SK-N-SH (cell line): ENCODE data around the gene KIF19. TPM values are rescaled to one million over a fixed set of nuclear protein-coding genes. Genes with fewer than 3 reads are reported as not detected.
"Not testable (repeated sequence)": the region's sequence is repeated elsewhere in the genome, so short reads cannot be mapped to it uniquely, and the experiment has no call there.

Source experiments
- CTCF ChIA-PET: fragments of 300-600, 350-600 bp; formaldehyde crosslinking; extraction: SDS; loops from one replicate; lab custom pipeline; 2021; lab: Yijun Ruan, JAX
- POLR2A ChIA-PET: fragments of 350-600 bp; sonication (Branson Sonifier 250); formaldehyde crosslinking; extraction: SDS; loops from one replicate; lab custom pipeline; 2020; ENCODE audit warnings: antibody characterized with exemption, inconsistent platforms; lab: Yijun Ruan, JAX
- DNase-seq: peaks from one replicate; pipeline ENCODE4 v3.0.0; 2012
- H2AFZ ChIP-seq: fragments of 200-600 bp; sonication (generic); 2 replicates; pipeline ENCODE4 v1.8.1; 2016; ENCODE audit warnings: antibody characterized with exemption, mild to moderate bottlenecking, low read depth
- H3F3A ChIP-seq: fragments of 200-600 bp; sonication (generic); replicated peaks from 2 replicates; pipeline ENCODE3; 2016; ENCODE audit warnings: antibody characterized with exemption, mild to moderate bottlenecking; ENCODE audit not compliant: insufficient read depth
- H3K27ac ChIP-seq, 2 experiments: fragments of 200-500 bp in 1 of 2; fragments of 200-600 bp in 1 of 2; sonication (Bioruptor generic) in 1 of 2; sonication (generic), shearing (Covaris generic) in 1 of 2; 2 replicates each; pipeline versions ENCODE4 v1.5.1 to v1.6.1; 2014 to 2016; ENCODE audit warnings: low read depth in 2 of 2, inconsistent platforms in 1 of 2, low read length in 1 of 2, mild to moderate bottlenecking in 1 of 2, mixed read lengths in 1 of 2
- H3K27me3 ChIP-seq: fragments of 200-600 bp; sonication (generic), shearing (Covaris generic); 2 replicates; pipeline ENCODE4 v1.6.1; 2016; ENCODE audit warnings: mixed run types; ENCODE audit not compliant: insufficient read depth
- H3K36me3 ChIP-seq, 2 experiments: fragments of 200-500 bp in 1 of 2; fragments of 200-600 bp in 1 of 2; sonication (Bioruptor generic) in 1 of 2; sonication (generic) in 1 of 2; replicated peaks in 1 of 2; 2 replicates each; pipeline versions ENCODE3 to v1.5.1; 2014 to 2016; ENCODE audit warnings: low read length in 1 of 2, mild to moderate bottlenecking in 1 of 2; ENCODE audit not compliant: insufficient read depth in 2 of 2, control insufficient read depth in 1 of 2
- H3K4me1 ChIP-seq, 2 experiments: fragments of 200-500 bp in 1 of 2; fragments of 200-600 bp in 1 of 2; sonication (Bioruptor generic) in 1 of 2; sonication (generic), shearing (Covaris generic) in 1 of 2; 2 replicates each; pipeline versions ENCODE4 v1.5.1 to v1.6.1; 2014 to 2016; ENCODE audit warnings: low read depth in 1 of 2, low read length in 1 of 2, mixed run types in 1 of 2; ENCODE audit not compliant: insufficient read depth in 2 of 2, control insufficient read depth in 1 of 2
- H3K4me2 ChIP-seq: fragments of 200-600 bp; sonication (generic), shearing (Covaris generic); 2 replicates; pipeline ENCODE4 v1.6.1; 2017; ENCODE audit warnings: mixed run types
- H3K4me3 ChIP-seq, 2 experiments: fragments of 200-500 bp in 1 of 2; fragments of 200-600 bp in 1 of 2; sonication (Bioruptor generic) in 1 of 2; sonication (generic), shearing (Covaris generic) in 1 of 2; 2 replicates each; pipeline versions ENCODE4 v1.5.1 to v1.8.1; 2014 to 2016; ENCODE audit warnings: low read depth in 2 of 2, inconsistent platforms in 1 of 2, low read length in 1 of 2, mild to moderate bottlenecking in 1 of 2, mixed read lengths in 1 of 2, moderate library complexity in 1 of 2
- H3K79me2 ChIP-seq: fragments of 200-600 bp; sonication (generic); 2 replicates; pipeline ENCODE4 v1.8.1; 2017; ENCODE audit warnings: mild to moderate bottlenecking; ENCODE audit not compliant: insufficient read depth
- H3K9ac ChIP-seq: fragments of 200-600 bp; sonication (generic); 2 replicates; pipeline ENCODE4 v1.6.1; 2017; ENCODE audit warnings: mixed run types
- H3K9me2 ChIP-seq: fragments of 200-600 bp; sonication (generic); 2 replicates; pipeline ENCODE4 v1.6.1; 2017; ENCODE audit warnings: mixed run types
- H3K9me3 ChIP-seq: fragments of 200-600 bp; sonication (generic); 2 replicates; pipeline ENCODE4 v1.6.1; 2017; ENCODE audit warnings: mixed run types, mild to moderate bottlenecking, moderate library complexity
- H4K20me1 ChIP-seq: fragments of 200-600 bp; sonication (generic); 2 replicates; pipeline ENCODE4 v1.6.1; 2017; ENCODE audit warnings: mild to moderate bottlenecking, mixed run types; ENCODE audit not compliant: insufficient read depth
- REST ChIP-seq: IDR thresholded peaks from 2 replicates; pipeline ENCODE4 v1.6.1; 2012; ENCODE audit warnings: mild to moderate bottlenecking, low read depth, low read length, moderate library complexity
- SMC3 ChIP-seq: IDR thresholded peaks from 2 replicates; pipeline ENCODE4 v1.6.1; 2012; ENCODE audit warnings: low read depth, low read length, improper control_type of control experiment
- TCF12 ChIP-seq: IDR thresholded peaks from 2 replicates; pipeline ENCODE4 v1.4.0; 2012
- WGBS: methylation state at CpG from one replicate; pipeline ENCODE4 v1.1.6; 2017; ENCODE audit warnings: low lambda C conversion rate; 5-methylcytosine and 5-hydroxymethylcytosine counted together
- polyA plus RNA-seq, 3 experiments: library from polyadenylated mRNA; depleted of rRNA; stranded (reverse); fragments of >200 nt; gene quantifications; 2 replicates each; pipeline ENCODE4 v1.2.3, GENCODE V29; 2012

Gene KIF19
- polyA plus RNA-seq, 1 of the 3 experiments (the other 2 are of a cell fraction) = not detected

- H3K27me3 ChIP-seq, H4K20me1 ChIP-seq, H3K27ac ChIP-seq, DNase-seq, H3K4me2 ChIP-seq, H3K4me1 ChIP-seq, H3F3A ChIP-seq, H3K36me3 ChIP-seq, H3K9me3 ChIP-seq, H3K9me2 ChIP-seq, H3K4me3 ChIP-seq, H3K79me2 ChIP-seq, H2AFZ ChIP-seq, POLR2A ChIA-PET, H3K9ac ChIP-seq: not testable (repeated sequence)
- WGBS = 40% methylated on average over 4 of the region's 4 CpGs
- CTCF ChIA-PET = interaction anchor here (1.1 to 9.6 kb wide), 3 partner anchors 16 to 86 kb away, joined by 3 to 93 read pairs (median 10); no protein-coding TSS in a partner anchor
Measured at GRCh38 chr17:74282274-74282586, 43.8 kb upstream of the KIF19 start.

GRCh38 chr17:74282587-74283370 is 43.2 kb upstream of the KIF19 start:
- Histone ChIP-seq H3K27ac (no peak overlapping the region), H2AFZ (no peak overlapping the region), H3K79me2 (no peaks in the 10 kb centered on the region), H3K9me2 (no peaks in the 10 kb centered on the region), H3F3A (no peaks in the 10 kb centered on the region), H3K9me3 (no peaks in the 10 kb centered on the region), H3K4me2 (no peak overlapping the region), H3K4me1 (no peaks in the 10 kb centered on the region), H3K4me3 (no peak overlapping the region), H3K27me3 (no peaks in the 10 kb centered on the region), H3K9ac (no peak overlapping the region), H4K20me1 (no peaks in the 10 kb centered on the region), H3K36me3 (no peaks in the 10 kb centered on the region)
- no peak for DNase-seq
- POLR2A ChIA-PET = no interaction called here
- TF ChIP-seq SMC3 (no peak), REST (no peak)
- CTCF ChIA-PET = interaction anchor here (1.1 to 9.6 kb wide), 3 partner anchors 15 to 85 kb away, joined by 3 to 93 read pairs (median 10); no protein-coding TSS in a partner anchor
- 26% methylated on average over 9 of the region's 9 CpGs for WGBS

- H2AFZ ChIP-seq = no peak overlapping the region
Measured at GRCh38 chr17:74283371-74283673, 42.7 kb upstream of the KIF19 start.

More at GRCh38 chr17:74283371-74283673, 42.7 kb upstream of the KIF19 start:
- Histone ChIP-seq H3K36me3 (no peaks in the 10 kb centered on the region), H3K27me3 (no peaks in the 10 kb centered on the region), H3K9me2 (no peaks in the 10 kb centered on the region), H3K79me2 (no peaks in the 10 kb centered on the region), H3K4me1 (no peaks in the 10 kb centered on the region), H3K4me2 (no peak overlapping the region), H3K27ac (no peak overlapping the region), H3F3A (no peaks in the 10 kb centered on the region), H3K9ac (no peak overlapping the region), H4K20me1 (no peaks in the 10 kb centered on the region), H3K4me3 (no peak overlapping the region), H3K9me3 (no peaks in the 10 kb centered on the region)
- WGBS = 56% methylated on average over 4 of the region's 4 CpGs
- ChIA-PET CTCF (interaction anchor here (9.6 kb wide), 1 partner anchor 14 kb away, joined by 93 read pairs; no protein-coding TSS in a partner anchor), POLR2A (no interaction called here)
- no peak for DNase-seq
- no peak for TF ChIP-seq TCF12
